Kidney capillary endothelial cell (primary cell): ENCODE results near the gene STK31.
"Not testable (repeated sequence)": the region's sequence is repeated elsewhere in the genome, so short reads cannot be mapped to it uniquely, and the experiment has no call there.

ENCODE experiments used
- DNase-seq: peaks from one replicate; pipeline ENCODE4 v3.0.0-alpha.2; 2018; ENCODE audit warnings: low spot score

Gene STK31

DNA sequence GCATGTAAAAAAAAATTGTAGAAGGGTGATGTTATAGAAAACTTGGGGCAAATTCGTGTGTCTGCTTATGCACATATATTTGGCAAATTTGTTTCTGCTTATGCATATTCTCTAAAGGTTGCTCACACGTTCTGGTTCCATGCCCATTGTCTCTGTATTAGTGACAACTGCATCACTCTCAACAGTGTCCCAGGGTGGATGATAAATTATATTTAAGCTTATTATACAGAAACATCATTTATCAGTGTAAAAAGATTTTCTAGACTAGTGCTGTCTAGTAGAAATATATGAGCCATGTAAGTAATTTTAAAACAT, 4.1 kb downstream of the STK31 start:
- no peak for DNase-seq

DNA sequence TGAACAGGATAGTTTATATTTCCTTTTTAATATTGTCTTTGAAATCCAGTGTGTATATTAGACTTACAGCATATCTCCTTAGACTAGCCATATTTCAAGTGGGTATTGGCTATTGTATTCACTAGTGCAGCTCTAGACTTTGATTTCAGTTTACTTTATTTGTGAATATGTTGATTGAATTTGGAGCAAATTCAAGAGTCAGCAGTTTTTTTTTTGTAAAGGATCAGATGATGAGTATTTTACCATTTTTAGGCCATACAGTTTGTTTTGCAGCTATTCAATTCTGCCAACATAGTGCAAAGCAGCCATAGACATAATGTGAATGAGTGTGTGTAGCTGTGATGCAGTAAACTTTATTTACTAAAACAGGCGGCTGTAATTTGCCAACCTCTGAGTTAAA, 4.6 kb downstream of the STK31 start:
- no peak for DNase-seq

DNA sequence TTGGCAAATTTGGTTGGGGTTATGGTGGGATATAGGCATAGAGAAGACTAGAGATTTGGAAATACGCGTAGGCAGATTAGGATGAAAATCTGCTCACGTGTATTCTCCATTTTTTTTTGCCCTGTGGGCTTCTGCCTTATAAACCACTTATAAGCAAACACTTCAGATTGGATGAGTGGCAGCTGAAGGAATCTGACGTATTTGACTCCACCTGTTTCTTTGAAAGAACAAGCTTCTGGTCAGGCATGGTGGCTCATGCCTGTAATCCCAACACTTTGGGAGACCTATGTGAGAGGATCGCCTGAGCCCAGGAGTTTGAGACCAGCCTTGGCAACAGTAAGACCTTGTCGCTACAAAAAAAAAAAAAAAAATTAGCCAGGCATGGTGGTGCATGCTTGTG, 5.1 kb downstream of the STK31 start:
- no peak for DNase-seq

DNA sequence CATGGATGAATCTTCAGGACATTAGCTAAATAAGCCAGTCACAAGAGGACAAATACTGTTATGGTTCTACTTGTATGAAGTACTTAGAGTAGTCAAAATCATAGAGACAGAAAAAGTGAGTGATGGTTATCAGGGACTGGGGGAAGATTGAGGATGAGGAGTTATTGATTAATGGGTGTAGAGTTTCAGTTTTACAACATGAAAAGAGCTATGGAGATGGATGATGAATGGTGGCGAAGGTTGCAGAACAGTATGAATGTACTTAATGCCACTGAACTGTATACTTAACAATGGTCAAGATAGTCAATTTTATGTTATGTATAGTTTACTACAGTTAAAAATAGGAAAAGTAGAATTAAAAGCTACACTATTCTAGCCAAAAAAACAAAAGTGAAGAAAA, 7.8 kb downstream of the STK31 start:
- DNase-seq, result no peak

DNA sequence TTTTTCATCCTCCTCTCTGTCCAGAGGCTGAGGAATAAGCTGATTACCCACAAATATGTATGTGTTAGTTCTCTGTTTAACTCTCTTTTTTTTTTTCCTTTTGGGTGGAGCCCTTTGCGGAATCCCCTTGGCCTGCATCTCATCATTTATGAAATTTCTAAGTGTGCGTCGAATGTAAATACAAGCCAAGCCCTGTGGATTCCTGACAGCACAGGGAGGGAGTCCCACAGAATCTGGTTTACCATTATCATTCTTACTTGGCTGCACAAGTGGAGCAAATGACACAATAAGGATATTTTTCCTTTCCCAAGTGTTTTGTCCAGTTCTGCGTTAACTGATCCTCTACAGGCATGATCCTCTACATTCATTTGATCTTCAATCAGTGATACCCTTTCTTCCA, 11.4 kb downstream of the STK31 start:
- no peak for DNase-seq

DNA sequence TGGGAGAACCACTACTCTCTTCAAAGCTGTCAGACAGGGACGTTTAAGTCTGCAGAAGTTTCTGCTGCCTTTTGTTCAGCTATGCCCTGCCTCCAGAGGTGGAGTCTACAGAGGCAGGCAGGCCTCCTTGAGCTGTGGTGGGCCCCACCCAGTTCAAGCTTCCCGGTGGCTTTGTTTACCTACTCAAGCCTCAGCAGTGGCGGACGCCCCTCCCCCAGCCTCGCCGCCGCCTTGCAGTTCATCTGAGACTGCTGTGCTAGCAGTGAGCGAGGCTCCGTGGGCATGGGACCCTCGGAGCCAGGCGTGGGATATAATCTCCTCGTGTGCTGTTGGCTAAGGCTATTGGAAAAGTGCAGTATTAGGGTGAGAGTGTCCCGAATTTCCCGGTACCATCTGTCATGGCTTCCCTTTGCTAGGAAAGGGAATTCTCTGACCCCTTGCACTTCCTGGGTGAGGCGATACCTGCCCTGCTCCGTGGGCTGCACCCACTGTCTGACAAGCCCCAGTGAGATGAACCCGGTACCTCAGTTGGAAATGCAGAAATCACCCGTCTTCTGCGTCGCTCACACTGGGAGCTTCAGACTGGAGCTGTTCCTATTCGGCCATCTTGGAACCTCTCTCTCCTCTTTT, 12.7 kb downstream of the STK31 start:
- not testable (repeated sequence) for DNase-seq

DNA sequence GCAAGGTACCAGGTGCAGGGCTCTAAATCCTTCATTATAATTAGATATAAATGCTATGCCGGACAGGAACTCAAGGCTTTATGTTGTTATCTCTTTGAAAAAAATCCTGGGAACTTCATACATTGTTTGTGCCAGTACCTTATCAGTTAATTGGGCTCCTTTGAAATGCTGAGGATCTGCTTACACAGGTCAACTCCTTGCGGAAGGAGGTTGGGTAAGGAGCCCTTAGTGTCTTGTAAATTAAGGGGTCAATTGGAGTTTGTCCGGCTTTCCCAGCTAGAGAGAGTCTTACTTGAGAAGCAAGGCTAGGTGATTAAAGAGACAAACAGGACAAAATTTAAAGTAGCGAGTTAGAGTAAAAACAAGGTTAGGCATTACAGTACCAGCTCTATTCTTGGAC, 14.1 kb downstream of the STK31 start:
- not testable (repeated sequence) for DNase-seq

DNA sequence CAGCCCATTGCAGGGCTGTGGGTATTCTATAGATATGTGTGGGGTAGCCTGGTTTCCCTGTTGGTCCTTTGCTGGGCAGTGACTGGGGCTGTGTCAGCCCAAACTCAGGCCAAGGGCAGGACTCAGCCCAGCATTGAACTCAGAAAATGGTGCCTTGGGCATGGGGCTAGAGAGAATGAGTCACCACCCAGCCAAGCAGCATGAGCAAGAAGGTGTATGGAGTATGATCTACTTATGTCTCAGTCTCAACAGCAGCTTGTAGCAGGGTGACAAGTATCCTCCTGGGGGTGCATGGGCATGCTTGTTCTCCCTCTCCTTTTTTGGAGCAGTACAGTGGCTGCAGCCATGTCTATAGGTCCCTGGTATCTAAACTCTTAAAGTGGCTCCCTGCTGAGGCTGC, 32.0 kb downstream of the STK31 start:
- DNase-seq, result no peak

DNA sequence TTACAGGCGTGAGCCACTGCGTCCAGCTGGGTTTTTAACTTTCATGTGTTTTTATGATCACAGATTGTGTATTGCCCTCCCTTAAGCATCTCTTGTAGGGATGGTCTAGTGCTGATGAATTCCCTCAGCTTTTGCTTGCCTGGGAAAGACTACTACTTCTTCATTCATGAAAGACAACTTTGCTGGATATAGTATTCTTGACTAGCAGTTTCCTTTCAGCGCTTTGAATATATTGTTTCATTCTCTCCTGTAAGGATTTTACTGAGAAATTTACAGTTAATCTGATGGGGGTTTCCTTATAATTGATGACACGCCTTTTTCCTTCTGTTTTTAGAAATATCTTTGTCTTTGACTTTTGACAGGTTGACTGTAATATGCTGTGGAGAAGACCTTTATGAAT, 33.2 kb downstream of the STK31 start:
- no peak for DNase-seq

DNA sequence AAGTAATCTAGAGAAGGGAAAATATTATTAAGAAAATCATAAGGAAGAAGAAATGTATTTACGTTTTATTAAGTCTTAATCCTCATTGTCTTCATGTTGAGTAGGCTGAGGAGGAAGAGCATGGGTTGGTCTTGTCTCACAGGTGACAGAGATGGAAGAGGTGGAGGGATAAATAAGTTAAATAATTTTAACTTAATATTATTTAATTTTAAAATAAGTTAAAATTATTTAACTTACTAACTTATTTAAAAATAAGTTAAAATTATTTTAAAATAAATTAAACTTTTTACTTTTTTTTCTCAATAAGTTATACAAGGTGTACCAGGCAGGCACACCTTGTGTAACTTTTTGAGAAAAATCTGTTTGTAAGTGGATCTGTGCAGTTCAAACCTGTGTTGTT, 36.6 kb downstream of the STK31 start:
- no peak for DNase-seq

DNA sequence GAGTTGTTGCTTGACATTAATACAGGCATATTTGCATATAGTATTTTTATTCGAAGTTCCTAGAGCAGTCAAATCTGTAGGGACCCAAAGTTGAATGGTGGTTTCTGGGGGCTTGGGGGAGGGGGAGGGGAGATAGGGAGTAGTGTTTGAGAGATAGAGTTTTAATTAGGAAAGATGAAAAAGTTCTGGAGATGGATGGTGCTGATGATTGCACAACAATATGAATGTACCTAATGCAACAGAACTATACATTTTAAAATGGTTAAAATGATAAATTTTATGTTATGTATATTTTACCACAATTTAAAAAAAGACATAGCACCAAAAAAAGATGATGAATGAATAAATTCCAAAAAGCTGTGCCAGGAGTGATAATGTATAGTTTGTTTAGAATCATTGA, 41.8 kb downstream of the STK31 start:
- DNase-seq, result no peak

DNA sequence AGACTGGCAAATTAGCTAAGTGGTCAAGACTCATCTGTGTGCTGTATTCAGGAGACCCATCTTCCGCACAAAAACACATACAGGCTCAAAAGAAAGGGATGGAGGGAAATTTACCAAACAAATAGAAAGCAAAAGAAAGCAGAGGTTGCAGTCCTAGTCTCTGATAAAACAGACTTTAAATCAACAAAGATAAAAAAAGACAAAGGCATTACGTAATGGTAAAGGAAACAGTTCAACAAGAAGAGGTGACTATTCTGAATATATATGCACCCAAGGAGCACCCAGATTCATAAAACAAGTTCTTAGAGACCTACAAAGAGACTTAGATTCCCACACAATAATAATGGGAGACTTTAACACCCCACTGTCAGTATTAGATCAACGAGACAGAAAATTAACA, 48.8 kb downstream of the STK31 start:
- not testable (repeated sequence) for DNase-seq

DNA sequence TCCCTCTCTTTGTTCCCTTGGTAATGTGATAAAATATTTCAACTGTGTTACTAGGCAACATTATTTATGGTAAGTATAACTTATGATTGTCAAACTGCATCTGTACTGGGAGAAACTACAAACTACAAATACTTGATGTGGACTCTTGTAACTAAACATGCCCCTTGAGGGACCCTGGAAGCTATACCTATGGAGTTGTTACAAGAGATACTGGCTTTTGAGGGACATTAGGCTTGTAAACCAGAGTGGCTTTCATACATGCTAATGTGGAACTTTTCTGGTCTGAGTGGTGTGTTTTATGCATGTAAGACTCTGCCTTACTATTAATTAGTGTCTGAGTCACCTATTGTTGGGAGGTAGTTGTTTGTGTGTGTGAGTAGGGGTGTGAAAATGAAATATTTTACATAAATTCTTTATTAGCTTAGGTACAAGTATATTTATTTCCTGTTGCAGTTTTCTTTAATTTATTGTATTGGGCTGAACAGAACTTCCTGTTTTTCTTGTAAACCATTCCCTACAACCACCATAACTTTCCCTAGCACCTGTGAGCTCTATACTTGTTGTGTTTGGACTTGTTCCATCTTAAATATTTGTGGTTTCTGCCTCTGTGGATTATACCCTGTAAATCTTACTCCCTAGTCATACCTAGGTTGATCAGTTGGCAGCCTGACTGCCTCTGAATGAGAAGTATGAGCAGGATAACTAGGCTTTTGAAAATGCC, 49.8 kb downstream of the STK31 start:
- DNase-seq, result no peak

DNA sequence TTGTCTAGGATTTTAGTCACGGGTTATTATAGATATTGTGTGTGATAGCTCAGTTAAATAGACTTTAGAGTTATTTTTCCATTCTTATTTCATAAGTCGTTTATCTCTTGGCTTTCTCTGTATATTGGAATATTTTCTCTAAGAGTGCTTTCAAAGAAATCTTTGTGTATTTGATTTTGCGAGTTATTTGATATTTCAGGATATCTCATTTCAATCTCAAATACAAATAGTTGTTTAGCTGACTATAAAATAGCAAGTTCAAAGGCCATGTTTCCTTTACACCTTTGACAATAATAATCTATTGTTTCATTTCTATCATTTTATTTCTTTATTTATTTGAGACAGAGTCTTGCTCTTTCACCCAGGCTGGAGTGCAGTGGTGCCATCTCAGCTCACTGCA, 55.9 kb downstream of the STK31 start:
- DNase-seq, result no peak

DNA sequence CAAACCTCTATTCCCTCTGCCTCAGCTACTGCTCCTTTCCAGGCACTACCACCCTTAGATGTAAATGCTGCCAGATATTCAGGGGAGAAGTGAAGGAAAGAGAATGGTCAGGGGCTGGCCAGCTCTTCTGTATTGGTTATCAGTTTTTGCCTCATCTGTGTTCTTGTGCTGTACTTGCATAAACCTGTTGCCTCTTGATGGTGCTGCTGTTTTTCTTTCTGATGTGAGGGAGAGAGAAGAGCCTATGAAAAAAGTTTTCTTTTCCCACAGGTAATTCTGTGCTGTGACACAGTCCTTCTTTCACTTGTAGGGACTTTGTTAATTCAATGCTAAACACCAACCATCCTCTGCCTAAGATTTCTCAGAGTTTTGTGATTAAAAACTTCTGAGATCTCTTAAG, 57.5 kb downstream of the STK31 start:
- DNase-seq, result no peak

DNA sequence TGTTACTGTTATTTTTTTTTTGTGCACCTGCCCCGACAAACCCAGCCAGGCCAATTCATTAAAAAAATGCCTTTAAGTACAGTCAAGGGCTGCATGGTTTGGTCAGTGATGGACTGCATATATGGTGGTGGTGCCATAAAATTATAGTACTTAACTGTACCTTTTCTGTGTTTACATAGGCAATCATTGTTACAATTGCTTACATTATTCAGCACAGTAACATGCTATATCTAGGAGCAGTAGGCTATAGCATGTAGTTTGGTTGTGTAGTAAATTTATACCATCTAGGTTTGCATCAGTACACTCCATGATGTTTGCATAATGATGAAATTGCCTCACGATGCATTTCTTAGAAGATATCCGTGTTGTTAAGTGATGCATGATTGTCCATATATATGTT, 58.0 kb downstream of the STK31 start:
- no peak for DNase-seq

DNA sequence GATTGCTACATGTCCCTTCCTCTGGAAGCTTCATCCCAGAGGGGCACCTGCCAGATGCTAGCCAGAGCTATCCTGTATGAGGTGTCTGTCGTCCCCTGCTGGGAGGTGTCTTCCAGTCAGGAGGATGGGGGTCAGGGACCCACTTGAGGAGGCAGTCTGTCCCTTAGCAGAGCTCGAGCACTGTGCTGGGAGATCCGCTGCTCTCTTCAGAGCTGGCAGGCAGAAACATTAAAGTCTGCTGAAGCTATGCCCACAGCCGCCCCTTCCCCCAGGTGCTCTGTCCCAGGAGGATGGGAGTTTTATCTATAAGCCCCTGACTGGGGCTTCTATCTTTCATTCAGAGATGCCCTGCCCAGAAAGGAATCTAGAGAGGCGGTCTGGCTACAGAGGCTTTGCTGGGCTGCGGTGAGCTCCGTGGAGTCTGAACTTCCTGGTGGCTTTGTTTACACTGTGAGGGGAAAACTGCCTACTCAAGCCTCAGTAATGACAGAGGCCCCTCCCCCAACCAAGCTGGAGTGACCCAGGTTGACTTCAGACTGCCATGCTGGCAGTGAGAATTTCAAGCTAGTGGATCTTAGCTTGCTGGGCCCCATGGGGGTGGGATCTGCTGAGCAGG, 69.3 kb downstream of the STK31 start:
- DNase-seq, result not testable (repeated sequence)

DNA sequence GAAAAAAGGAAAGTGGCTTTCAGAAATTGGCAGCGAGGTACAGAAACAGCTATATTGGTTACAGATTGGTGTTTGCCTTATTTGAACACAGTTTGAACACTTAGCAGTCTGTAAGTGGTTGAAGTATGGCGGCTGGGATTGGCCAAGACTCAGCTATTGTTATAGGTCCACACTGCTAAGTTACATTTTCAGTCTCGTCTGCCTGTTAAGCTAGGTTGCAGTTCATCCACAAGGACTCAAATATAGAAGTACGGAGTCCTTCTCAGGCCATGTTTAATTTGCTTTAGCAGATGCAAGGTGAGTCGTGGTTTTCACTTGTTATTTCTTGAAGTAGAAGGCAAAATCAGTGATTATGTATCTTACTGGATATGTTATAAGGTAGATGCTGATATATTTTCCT, 73.1 kb downstream of the STK31 start:
- no peak for DNase-seq

DNA sequence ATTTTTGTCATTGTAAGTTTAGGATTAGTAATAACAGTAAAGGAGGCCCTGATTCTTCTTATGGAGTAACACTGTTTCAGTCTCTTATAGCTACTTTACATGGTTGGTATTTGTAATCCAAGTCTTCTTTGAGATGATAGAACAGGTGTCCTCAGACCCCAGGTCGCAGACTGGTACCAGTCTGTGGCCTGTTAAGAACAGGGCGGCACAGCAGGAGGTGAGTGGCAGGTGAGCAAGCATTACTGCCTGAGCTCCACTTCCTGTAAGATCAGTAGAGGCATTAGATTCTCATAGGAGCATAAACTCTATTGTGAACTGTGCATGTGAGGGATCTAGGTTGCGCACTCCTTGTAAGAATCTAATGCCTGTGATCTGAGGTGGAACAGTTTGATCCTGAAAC, 77.3 kb downstream of the STK31 start:
- no peak for DNase-seq

DNA sequence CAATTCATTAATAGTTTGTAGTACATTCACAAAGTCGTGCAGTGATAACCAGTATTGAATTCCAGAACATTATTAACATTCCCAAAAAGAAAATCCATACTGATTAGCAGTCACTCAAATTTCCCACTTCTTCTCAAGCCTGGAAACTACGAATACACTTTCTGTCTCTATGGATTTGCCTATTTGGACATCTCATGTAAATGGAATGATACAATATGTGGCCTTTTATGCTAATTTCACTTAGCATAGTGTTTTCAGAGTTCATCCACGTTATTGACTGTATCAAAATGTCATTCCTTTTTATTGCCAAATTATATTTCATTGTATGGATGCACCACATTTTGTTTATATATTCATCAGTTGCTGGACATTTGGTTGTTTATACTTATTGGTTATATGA, 78.8 kb downstream of the STK31 start:
- no peak for DNase-seq

DNA sequence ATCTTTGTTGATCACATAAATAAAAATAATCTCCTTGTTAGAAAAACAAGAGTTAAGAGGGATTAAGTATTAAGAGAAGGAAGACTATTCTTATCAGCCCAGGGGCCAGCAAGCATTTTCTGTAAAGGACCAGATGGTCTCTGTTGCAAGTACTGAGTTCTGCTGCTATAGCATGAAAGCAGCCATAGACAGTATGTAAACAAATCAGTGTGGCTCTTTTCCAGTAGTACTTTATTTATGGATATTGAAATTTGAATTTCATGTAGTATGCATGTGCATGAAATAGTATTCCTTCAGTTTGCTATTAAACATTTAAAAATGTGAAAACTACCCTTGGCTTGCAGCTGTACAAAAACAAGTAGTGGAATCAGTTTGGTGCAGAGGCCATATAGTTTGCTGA, 81.7 kb downstream of the STK31 start:
- DNase-seq, result no peak

DNA sequence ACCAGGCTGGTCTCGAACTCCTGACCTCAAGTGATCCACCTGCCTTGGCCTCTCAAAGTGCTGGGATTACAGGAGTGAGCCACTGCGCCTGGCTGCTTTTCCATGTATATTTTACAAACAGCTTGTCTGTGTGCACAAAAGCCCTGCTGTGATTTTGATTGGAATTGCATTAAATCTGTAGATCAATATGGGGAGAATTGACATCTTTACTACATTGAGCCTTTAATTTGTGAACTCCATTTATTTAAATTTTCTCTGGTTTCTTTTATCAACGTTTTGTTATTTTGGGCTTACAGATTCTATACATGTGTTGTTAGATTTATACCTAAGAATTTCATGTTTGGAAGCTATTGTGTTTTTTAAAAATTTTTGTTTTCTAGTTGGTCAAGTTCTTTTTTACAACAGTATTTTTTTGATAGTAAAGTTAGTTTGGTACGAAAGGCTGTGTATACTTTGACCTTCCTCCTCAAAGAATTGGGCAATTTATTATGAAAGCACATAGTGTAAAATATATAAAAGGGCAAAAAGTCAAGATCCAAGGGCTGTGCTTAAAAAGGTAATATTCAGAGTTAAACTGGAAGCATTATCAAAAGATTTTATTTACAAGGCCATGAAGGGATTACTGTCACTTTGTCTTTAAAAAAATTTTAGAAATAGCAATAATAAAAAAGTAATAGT, 92.8 kb downstream of the STK31 start:
- no peak for DNase-seq

DNA sequence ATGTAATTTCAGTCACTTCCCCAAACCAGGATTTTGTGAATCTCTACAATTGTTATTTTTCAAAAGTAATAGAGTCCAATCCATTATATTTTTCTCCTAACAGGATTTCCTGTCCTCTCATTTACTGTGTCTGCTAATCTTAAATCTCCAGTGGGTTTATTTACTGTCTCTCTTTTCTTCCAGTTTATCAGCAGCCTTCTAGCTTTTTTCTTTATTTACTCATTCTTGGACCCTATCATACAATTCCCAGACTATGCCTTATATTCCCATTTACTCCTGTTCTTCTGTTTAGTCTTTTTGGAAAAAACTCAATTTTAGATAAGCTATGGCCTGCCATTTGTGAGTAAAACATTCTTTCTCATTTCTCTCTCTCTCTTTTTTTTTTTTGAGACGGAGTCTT, 94.7 kb downstream of the STK31 start:
- DNase-seq, result no peak
